ENCODE data around the gene RASGRF1.
A peak's percentile ranks its signal among the peaks of the same experiment; 100 is the strongest.

The RASGRF1 gene

GRCh38 chr15:78977591-78978347 is 112.8 kb downstream of the RASGRF1 start:
- Mint-ChIP-seq H3K4me3 (no peak overlapping the region), H3K4me1 (ENCODE audit: low read depth) (peaks cover 8% of the 10 kb centered on the region), H3K9me3 (no peaks in the 10 kb centered on the region), H3K27me3 (peaks cover 8% of the 10 kb centered on the region), H3K27ac (no peak overlapping the region), H3K36me3 (ENCODE audit: low read depth) (no peaks in the 10 kb centered on the region)
- no peak for DNase-seq

GRCh38 chr15:78977091-78977571 is 113.4 kb downstream of the RASGRF1 start:
- Mint-ChIP-seq H3K27me3 (peaks cover 8% of the 10 kb centered on the region), H3K4me3 (no peak overlapping the region), H3K9me3 (no peaks in the 10 kb centered on the region), H3K4me1 (ENCODE audit: low read depth) (peaks cover 8% of the 10 kb centered on the region), H3K27ac (peak overlapping the region; percentile 56), H3K36me3 (ENCODE audit: low read depth) (no peaks in the 10 kb centered on the region)
- DNase-seq: no peak

- Mint-ChIP-seq H3K4me3 (no peak overlapping the region), H3K27me3 (peaks cover 8% of the 10 kb centered on the region), H3K4me1 (ENCODE audit: low read depth) (peaks cover 8% of the 10 kb centered on the region), H3K36me3 (ENCODE audit: low read depth) (no peaks in the 10 kb centered on the region), H3K9me3 (no peaks in the 10 kb centered on the region), H3K27ac (no peak overlapping the region)
- no peak for DNase-seq
Observed at GRCh38 chr15:78976691-78977090, 113.9 kb downstream of the RASGRF1 start.

- Mint-ChIP-seq H3K27ac (no peak overlapping the region), H3K27me3 (peaks cover 4% of the 10 kb centered on the region), H3K9me3 (no peaks in the 10 kb centered on the region), H3K4me3 (no peak overlapping the region), H3K4me1 (ENCODE audit: low read depth) (peaks cover 8% of the 10 kb centered on the region), H3K36me3 (ENCODE audit: low read depth) (no peaks in the 10 kb centered on the region)
- DNase-seq: no peak
Observed at GRCh38 chr15:78974272-78974918, 116.2 kb downstream of the RASGRF1 start.

GRCh38 chr15:78969687-78970349 is 120.8 kb downstream of the RASGRF1 start:
- H3K27me3 Mint-ChIP-seq: no peaks in the 10 kb centered on the region
- no peak for DNase-seq
- no peaks in the 10 kb centered on the region for H3K4me1 Mint-ChIP-seq (ENCODE audit: low read depth)
- H3K4me3 Mint-ChIP-seq: no peak overlapping the region
- H3K9me3 Mint-ChIP-seq: no peaks in the 10 kb centered on the region
- H3K36me3 Mint-ChIP-seq (ENCODE audit: low read depth): no peaks in the 10 kb centered on the region
- no peak overlapping the region for H3K27ac Mint-ChIP-seq

- Mint-ChIP-seq H3K4me1 (ENCODE audit: low read depth) (no peaks in the 10 kb centered on the region), H3K9me3 (no peaks in the 10 kb centered on the region), H3K36me3 (ENCODE audit: low read depth) (no peaks in the 10 kb centered on the region), H3K27ac (no peak overlapping the region), H3K27me3 (no peaks in the 10 kb centered on the region), H3K4me3 (no peak overlapping the region)
- DNase-seq: no peak
Observed at GRCh38 chr15:78968539-78969271, 121.9 kb downstream of the RASGRF1 start.

- no peaks in the 10 kb centered on the region for H3K9me3 Mint-ChIP-seq
- H3K36me3 Mint-ChIP-seq (ENCODE audit: low read depth): no peaks in the 10 kb centered on the region
- H3K4me3 Mint-ChIP-seq: no peak overlapping the region
- no peak overlapping the region for H3K27ac Mint-ChIP-seq
- no peaks in the 10 kb centered on the region for H3K4me1 Mint-ChIP-seq (ENCODE audit: low read depth)
- no peak for DNase-seq
- H3K27me3 Mint-ChIP-seq: no peaks in the 10 kb centered on the region
Observed at GRCh38 chr15:78968114-78968513, 122.5 kb downstream of the RASGRF1 start.

GRCh38 chr15:78960308-78960707 is 130.3 kb downstream of the RASGRF1 start:
- H3K9me3 Mint-ChIP-seq: no peaks in the 10 kb centered on the region
- no peaks in the 10 kb centered on the region for H3K4me1 Mint-ChIP-seq (ENCODE audit: low read depth)
- no peak overlapping the region for H3K4me3 Mint-ChIP-seq
- no peaks in the 10 kb centered on the region for H3K36me3 Mint-ChIP-seq (ENCODE audit: low read depth)
- H3K27ac Mint-ChIP-seq: no peak overlapping the region
- no peaks in the 10 kb centered on the region for H3K27me3 Mint-ChIP-seq
- DNase-seq: no peak

GRCh38 chr15:78959360-78959759 is 131.2 kb downstream of the RASGRF1 start:
- no peaks in the 10 kb centered on the region for H3K36me3 Mint-ChIP-seq (ENCODE audit: low read depth)
- H3K27me3 Mint-ChIP-seq: no peaks in the 10 kb centered on the region
- no peak for DNase-seq
- H3K27ac Mint-ChIP-seq: no peak overlapping the region
- H3K4me1 Mint-ChIP-seq (ENCODE audit: low read depth): no peaks in the 10 kb centered on the region
- no peak overlapping the region for H3K4me3 Mint-ChIP-seq
- H3K9me3 Mint-ChIP-seq: no peaks in the 10 kb centered on the region

- Mint-ChIP-seq H3K9me3 (no peaks in the 10 kb centered on the region), H3K36me3 (ENCODE audit: low read depth) (no peaks in the 10 kb centered on the region), H3K4me1 (ENCODE audit: low read depth) (no peaks in the 10 kb centered on the region), H3K4me3 (no peak overlapping the region), H3K27ac (no peak overlapping the region), H3K27me3 (no peaks in the 10 kb centered on the region)
- no peak for DNase-seq
Observed at GRCh38 chr15:78957416-78958093, 133.0 kb downstream of the RASGRF1 start.

GRCh38 chr15:78956937-78957336 is 133.6 kb downstream of the RASGRF1 start:
- Mint-ChIP-seq H3K4me1 (ENCODE audit: low read depth) (no peaks in the 10 kb centered on the region), H3K9me3 (no peaks in the 10 kb centered on the region), H3K27me3 (no peaks in the 10 kb centered on the region), H3K4me3 (no peak overlapping the region), H3K36me3 (ENCODE audit: low read depth) (no peaks in the 10 kb centered on the region), H3K27ac (no peak overlapping the region)
- DNase-seq: no peak

- H3K27me3 Mint-ChIP-seq: no peaks in the 10 kb centered on the region
- H3K9me3 Mint-ChIP-seq: no peaks in the 10 kb centered on the region
Observed at GRCh38 chr15:78955355-78955754, 135.2 kb downstream of the RASGRF1 start.

GRCh38 chr15:78951841-78952238 is 138.7 kb downstream of the RASGRF1 start:
- peaks cover 8% of the 10 kb centered on the region for H3K4me1 Mint-ChIP-seq (ENCODE audit: low read depth)
- no peak overlapping the region for H3K4me3 Mint-ChIP-seq
- H3K9me3 Mint-ChIP-seq: no peaks in the 10 kb centered on the region
- no peak for DNase-seq
- peaks cover 2% of the 10 kb centered on the region for H3K27me3 Mint-ChIP-seq
- no peak overlapping the region for H3K27ac Mint-ChIP-seq
- H3K36me3 Mint-ChIP-seq (ENCODE audit: low read depth): no peaks in the 10 kb centered on the region

More at GRCh38 chr15:78955355-78955754, 135.2 kb downstream of the RASGRF1 start:
- Mint-ChIP-seq H3K4me3 (no peak overlapping the region), H3K4me1 (ENCODE audit: low read depth) (peaks cover 8% of the 10 kb centered on the region), H3K36me3 (ENCODE audit: low read depth) (no peaks in the 10 kb centered on the region), H3K27ac (no peak overlapping the region)
- no peak for DNase-seq

All from activated T-cell treated with anti-CD3 and anti-CD28 coated beads, Interleukin-2, amount 50 U/mL, for 24 hours (primary cell).